Ishikawa (cell line): ENCODE results near the gene EGFR.

ENCODE experiments used
- CEBPB ChIP-seq: IDR thresholded peaks from 2 replicates; pipeline ENCODE4 v1.6.1; 2012
- CREB1 ChIP-seq: IDR thresholded peaks from 2 replicates; pipeline ENCODE4 v1.6.1; 2012; ENCODE audit warnings: low read depth
- EGR1 ChIP-seq: IDR thresholded peaks from 2 replicates; pipeline ENCODE4 v1.6.1; 2012
- EP300 ChIP-seq: IDR thresholded peaks from 2 replicates; pipeline ENCODE4 v1.6.1; 2012; ENCODE audit warnings: borderline replicate concordance
- FOXM1 ChIP-seq: IDR thresholded peaks from 2 replicates; pipeline ENCODE4 v1.6.1; 2012; ENCODE audit warnings: low read depth, borderline replicate concordance
- MAX ChIP-seq: IDR thresholded peaks from 2 replicates; pipeline ENCODE4 v1.6.1; 2012
- RAD21 ChIP-seq: IDR thresholded peaks from 2 replicates; pipeline ENCODE4 v1.6.1; 2012; ENCODE audit warnings: low read depth
- TAF1 ChIP-seq: IDR thresholded peaks from 2 replicates; pipeline ENCODE4 v1.6.1; 2012; ENCODE audit warnings: low read depth, mild to moderate bottlenecking
- TCF12 ChIP-seq: IDR thresholded peaks from 2 replicates; pipeline ENCODE4 v1.6.1; 2012; ENCODE audit warnings: low read depth
- TEAD4 ChIP-seq: IDR thresholded peaks from 2 replicates; pipeline ENCODE4 v1.6.1; 2012
- YY1 ChIP-seq: IDR thresholded peaks from 2 replicates; pipeline ENCODE4 v1.6.1; 2012; ENCODE audit warnings: low read depth
- ZBTB7A ChIP-seq: IDR thresholded peaks from 2 replicates; pipeline ENCODE4 v1.6.1; 2012; ENCODE audit warnings: low read depth
- TF ChIP-seq, protein P1 (sequence below): IDR thresholded peaks from 2 replicates; pipeline ENCODE4 v1.6.1; 2012
- TF ChIP-seq, protein P2 (sequence below): IDR thresholded peaks from 2 replicates; pipeline ENCODE4 v1.6.1; 2012; ENCODE audit warnings: low read depth, mild to moderate bottlenecking

DNA sequence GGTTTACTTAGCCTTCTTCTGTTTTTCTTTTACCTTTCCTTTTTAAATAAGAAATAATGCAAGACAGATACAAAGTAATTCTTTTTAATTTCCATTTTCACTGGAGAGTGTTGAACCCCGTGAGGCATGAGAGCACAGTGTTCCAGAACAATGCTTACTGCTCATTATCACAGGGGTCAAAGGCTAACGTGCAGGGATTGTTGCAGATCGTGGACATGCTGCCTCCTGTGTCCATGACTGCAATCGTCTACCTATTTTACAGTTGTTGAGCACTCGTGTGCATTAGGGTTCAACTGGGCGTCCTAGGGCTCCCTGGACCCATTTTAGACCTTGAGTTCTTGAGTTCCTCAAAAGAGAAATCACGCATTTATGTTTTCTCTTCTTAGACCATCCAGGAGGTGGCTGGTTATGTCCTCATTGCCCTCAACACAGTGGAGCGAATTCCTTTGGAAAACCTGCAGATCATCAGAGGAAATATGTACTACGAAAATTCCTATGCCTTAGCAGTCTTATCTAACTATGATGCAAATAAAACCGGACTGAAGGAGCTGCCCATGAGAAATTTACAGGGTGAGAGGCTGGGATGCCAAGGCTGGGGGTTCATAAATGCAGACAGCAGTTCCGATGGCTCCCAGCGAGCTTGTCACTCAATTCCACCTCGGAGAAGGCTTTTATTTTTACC is 124.2 kb downstream of the EGFR start:
- TF ChIP-seq TEAD4 (no peak), TAF1 (no peak), EP300 (no peak), RAD21 (no peak), CREB1 (no peak), YY1 (no peak), CEBPB (no peak), MAX (no peak), EGR1 (no peak), FOXM1 (no peak), TCF12 (no peak), ZBTB7A (no peak)
- TF ChIP-seq, protein P1, sequence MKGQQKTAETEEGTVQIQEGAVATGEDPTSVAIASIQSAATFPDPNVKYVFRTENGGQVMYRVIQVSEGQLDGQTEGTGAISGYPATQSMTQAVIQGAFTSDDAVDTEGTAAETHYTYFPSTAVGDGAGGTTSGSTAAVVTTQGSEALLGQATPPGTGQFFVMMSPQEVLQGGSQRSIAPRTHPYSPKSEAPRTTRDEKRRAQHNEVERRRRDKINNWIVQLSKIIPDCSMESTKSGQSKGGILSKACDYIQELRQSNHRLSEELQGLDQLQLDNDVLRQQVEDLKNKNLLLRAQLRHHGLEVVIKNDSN = no peak
- TF ChIP-seq, protein P2, sequence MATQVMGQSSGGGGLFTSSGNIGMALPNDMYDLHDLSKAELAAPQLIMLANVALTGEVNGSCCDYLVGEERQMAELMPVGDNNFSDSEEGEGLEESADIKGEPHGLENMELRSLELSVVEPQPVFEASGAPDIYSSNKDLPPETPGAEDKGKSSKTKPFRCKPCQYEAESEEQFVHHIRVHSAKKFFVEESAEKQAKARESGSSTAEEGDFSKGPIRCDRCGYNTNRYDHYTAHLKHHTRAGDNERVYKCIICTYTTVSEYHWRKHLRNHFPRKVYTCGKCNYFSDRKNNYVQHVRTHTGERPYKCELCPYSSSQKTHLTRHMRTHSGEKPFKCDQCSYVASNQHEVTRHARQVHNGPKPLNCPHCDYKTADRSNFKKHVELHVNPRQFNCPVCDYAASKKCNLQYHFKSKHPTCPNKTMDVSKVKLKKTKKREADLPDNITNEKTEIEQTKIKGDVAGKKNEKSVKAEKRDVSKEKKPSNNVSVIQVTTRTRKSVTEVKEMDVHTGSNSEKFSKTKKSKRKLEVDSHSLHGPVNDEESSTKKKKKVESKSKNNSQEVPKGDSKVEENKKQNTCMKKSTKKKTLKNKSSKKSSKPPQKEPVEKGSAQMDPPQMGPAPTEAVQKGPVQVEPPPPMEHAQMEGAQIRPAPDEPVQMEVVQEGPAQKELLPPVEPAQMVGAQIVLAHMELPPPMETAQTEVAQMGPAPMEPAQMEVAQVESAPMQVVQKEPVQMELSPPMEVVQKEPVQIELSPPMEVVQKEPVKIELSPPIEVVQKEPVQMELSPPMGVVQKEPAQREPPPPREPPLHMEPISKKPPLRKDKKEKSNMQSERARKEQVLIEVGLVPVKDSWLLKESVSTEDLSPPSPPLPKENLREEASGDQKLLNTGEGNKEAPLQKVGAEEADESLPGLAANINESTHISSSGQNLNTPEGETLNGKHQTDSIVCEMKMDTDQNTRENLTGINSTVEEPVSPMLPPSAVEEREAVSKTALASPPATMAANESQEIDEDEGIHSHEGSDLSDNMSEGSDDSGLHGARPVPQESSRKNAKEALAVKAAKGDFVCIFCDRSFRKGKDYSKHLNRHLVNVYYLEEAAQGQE = no peak
